Neural progenitor cell (in vitro differentiated cells): ENCODE data around the gene STEAP3.

Source experiments
- EZH2 ChIP-seq: fragments of 200-600 bp; sonication (generic); IDR thresholded peaks from 2 replicates; pipeline ENCODE4 v1.6.1; 2017; ENCODE audit warnings: antibody characterized with exemption, mild to moderate bottlenecking, moderate library complexity
- EZH2phosphoT487 ChIP-seq: fragments of 200-600 bp; sonication (generic); IDR thresholded peaks from 2 replicates; pipeline ENCODE4 v1.6.1; 2017; ENCODE audit warnings: antibody characterized with exemption
- TF ChIP-seq, protein P1 (sequence below): fragments of 200-600 bp; sonication (generic); IDR thresholded peaks from 2 replicates; pipeline ENCODE4 v1.5.1; 2017; ENCODE audit warnings: antibody characterized with exemption, mild to moderate bottlenecking

- TF ChIP-seq EZH2: no peak
- TF ChIP-seq, protein P1, sequence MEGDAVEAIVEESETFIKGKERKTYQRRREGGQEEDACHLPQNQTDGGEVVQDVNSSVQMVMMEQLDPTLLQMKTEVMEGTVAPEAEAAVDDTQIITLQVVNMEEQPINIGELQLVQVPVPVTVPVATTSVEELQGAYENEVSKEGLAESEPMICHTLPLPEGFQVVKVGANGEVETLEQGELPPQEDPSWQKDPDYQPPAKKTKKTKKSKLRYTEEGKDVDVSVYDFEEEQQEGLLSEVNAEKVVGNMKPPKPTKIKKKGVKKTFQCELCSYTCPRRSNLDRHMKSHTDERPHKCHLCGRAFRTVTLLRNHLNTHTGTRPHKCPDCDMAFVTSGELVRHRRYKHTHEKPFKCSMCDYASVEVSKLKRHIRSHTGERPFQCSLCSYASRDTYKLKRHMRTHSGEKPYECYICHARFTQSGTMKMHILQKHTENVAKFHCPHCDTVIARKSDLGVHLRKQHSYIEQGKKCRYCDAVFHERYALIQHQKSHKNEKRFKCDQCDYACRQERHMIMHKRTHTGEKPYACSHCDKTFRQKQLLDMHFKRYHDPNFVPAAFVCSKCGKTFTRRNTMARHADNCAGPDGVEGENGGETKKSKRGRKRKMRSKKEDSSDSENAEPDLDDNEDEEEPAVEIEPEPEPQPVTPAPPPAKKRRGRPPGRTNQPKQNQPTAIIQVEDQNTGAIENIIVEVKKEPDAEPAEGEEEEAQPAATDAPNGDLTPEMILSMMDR: no peak
- no peak for TF ChIP-seq EZH2phosphoT487
Observed at GRCh38 chr2:119221609-119222008, 2.0 kb upstream of the STEAP3 start.
